ENCODE results near the gene AIF1L. TPM values are rescaled to one million over a fixed set of nuclear protein-coding genes. Genes with fewer than 3 reads are reported as not detected.
"Not testable (repeated sequence)": the region's sequence is repeated elsewhere in the genome, so short reads cannot be mapped to it uniquely, and the experiment has no call there.

AIF1L gene
- total RNA-seq, 1 experiment from 2014 or later, result 0.53 TPM

DNA sequence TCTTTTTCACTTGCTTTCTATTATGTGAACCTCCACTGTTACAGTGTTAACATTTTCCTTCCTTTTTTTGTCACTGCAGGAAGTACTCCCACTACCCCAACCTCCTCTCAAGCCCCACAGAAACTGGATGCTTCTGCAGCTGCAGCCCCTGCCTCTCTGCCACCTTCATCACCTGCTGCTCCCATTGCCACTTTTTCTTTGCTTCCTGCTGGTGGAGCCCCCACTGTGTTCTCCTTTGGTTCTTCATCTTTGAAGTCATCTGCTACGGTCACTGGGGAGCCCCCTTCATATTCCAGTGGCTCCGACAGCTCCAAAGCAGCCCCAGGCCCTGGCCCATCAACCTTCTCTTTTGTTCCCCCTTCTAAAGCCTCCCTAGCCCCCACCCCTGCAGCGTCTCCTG is 47.9 kb downstream of the AIF1L start:
- Histone ChIP-seq H3K36me3 (peaks cover 97% of the 10 kb centered on the region), H3K4me1 (no peaks in the 10 kb centered on the region), H3K27ac (no peak overlapping the region), H3K4me3 (no peak overlapping the region), H3K27me3 (no peaks in the 10 kb centered on the region), H3K9me3 (replicated peaks) (no peaks in the 10 kb centered on the region)
- DNase-seq, result no peak

DNA sequence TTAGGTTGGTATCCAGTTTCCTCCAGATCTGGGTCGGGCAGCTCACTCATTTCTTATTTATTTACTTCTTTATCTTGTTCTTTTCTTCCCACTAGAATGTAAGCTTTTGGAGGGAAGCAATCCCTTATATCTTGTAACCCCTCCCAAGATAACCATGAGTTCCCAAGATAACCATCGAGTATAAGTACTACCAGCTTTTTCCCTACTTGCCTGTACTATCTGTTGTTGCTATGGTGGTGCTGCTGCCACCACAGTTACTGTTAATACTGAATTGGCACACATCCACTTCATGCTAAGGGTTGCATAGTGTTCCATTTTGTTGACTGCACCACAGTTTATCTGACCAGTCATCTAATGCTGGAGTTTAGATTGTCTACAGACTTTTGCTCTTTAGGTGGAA is 48.9 kb downstream of the AIF1L start:
- Histone ChIP-seq H3K27me3 (no peaks in the 10 kb centered on the region), H3K27ac (no peak overlapping the region), H3K36me3 (peaks cover 93% of the 10 kb centered on the region), H3K4me3 (no peak overlapping the region), H3K4me1 (no peaks in the 10 kb centered on the region), H3K9me3 (replicated peaks) (no peaks in the 10 kb centered on the region)
- DNase-seq, result no peak

DNA sequence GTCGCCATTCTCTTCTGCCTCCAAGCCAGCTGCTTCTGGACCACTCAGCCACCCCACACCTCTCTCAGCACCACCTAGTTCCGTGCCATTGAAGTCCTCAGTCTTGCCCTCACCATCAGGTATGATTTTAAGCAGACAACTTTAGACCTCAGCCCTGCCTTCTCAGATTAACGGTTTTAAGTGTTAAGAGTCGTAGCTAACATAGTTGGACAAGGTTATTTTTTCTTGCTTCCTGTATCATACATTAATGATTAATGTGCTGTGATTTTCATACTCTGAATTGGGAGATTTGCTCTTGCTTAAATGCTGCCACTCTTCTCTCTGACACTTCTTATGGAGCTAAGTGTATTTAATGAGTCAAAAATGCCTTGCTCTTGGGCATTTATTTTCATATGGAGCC is 49.9 kb downstream of the AIF1L start:
- Histone ChIP-seq H3K4me1 (no peaks in the 10 kb centered on the region), H3K9me3 (replicated peaks) (no peaks in the 10 kb centered on the region), H3K27ac (no peak overlapping the region), H3K4me3 (no peak overlapping the region), H3K27me3 (no peaks in the 10 kb centered on the region), H3K36me3 (peaks cover 93% of the 10 kb centered on the region)
- no peak for DNase-seq

DNA sequence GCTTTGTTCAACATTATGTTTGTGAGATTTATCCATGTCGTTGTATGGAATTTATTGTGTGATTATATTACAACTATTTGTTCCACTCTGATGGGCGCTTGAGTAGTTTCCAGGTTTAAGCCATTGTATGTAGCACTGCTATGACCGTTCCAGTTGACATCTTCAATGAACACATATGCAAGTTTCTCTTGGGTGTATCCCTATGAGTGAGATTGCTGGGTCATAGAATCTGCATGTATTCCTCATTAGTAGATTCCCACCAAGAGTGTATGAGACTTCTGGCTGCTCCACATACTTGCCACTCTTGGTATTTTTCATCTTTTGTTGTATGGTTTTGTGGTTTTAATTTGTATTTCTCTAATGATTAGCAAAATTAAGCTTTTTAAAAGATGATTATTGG is 51.9 kb downstream of the AIF1L start:
- no peaks in the 10 kb centered on the region for H3K27me3 ChIP-seq
- no peak for DNase-seq
- H3K4me3 ChIP-seq, result no peak overlapping the region
- H3K4me1 ChIP-seq, result no peaks in the 10 kb centered on the region
- H3K27ac ChIP-seq, result no peak overlapping the region
- H3K9me3 ChIP-seq (replicated peaks), result no peaks in the 10 kb centered on the region
- peaks cover 93% of the 10 kb centered on the region for H3K36me3 ChIP-seq

DNA sequence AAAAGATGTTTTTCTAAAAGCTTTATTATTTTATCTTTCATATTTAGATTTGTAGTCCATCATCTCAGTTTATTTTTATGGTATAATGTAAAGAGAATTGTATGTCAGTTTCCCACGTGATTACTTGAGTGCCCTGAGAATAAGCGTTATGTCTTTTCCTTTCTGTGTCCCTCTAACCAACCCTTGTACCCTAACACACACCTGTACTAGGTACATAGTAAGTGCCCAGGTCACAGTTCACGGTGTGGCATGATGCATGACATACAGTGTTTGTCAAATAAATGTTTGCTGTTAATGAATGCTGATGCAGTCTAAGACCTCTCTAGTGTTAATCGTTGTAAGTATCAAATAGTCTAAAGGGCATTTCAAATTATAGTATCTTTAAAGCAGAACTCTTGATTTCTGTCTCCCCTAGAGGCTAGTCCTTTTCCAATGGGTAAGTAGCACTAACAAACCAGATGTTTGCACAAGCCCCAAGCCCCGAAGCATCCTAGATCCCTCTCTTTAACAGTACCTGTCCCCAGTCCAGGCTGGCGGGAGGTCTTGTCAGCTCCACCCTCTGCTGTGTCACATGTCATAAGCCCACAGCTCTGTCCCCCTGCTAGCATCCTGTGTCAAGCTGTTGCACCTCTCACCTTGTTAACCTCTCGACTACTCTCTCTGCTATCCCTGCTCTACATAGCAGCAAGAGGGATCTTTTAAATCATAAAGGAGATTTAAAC is 52.8 kb downstream of the AIF1L start:
- Histone ChIP-seq H3K27ac (no peak overlapping the region), H3K27me3 (no peaks in the 10 kb centered on the region), H3K9me3 (replicated peaks) (no peaks in the 10 kb centered on the region), H3K4me3 (no peak overlapping the region), H3K36me3 (peaks cover 93% of the 10 kb centered on the region), H3K4me1 (no peaks in the 10 kb centered on the region)
- DNase-seq, result no peak

DNA sequence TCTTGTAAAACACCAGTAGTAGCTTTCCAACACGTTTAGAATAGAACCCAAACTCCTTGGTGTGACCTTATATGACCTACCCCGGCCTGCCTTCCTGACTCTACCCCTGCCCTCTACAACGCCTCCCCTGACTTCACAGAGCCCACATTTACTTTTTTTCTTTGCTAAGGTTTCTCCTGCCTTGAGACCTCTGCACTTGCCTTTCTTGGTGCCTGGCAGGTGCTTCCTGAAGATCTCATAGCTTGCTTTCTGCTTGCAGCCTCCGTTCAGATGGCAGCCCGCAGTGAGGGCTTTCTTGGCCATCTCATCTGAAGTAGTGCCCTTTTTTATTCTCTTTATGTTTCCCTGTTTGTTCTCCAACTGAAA is 53.3 kb downstream of the AIF1L start:
- DNase-seq, result no peak
- Histone ChIP-seq H3K36me3 (peaks cover 93% of the 10 kb centered on the region), H3K9me3 (replicated peaks) (no peaks in the 10 kb centered on the region), H3K27me3 (no peaks in the 10 kb centered on the region), H3K27ac (no peak overlapping the region), H3K4me3 (no peak overlapping the region), H3K4me1 (no peaks in the 10 kb centered on the region)

DNA sequence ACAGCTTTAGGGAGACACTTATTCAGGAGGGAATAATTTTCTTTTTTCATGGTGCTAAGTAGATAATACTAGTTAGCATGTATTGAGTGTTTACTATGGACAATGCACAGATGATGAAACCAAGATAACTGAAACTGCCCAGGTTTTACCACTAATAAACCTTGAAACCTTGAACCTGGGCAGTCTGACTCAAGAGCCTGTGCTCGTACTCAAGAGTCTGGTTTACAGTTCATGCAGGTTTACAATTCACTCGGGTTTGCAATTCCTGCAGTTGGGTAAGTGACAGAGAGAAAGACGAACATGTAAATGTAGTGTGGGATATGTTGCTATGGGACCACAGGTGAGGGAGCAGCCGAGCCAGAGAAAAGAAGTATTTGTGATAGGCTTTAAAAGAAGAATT is 57.3 kb downstream of the AIF1L start:
- no peaks in the 10 kb centered on the region for H3K27me3 ChIP-seq
- no peak overlapping the region for H3K4me3 ChIP-seq
- no peak overlapping the region for H3K27ac ChIP-seq
- H3K36me3 ChIP-seq, result peaks cover 71% of the 10 kb centered on the region
- DNase-seq, result no peak
- no peaks in the 10 kb centered on the region for H3K9me3 ChIP-seq (replicated peaks)
- H3K4me1 ChIP-seq, result no peaks in the 10 kb centered on the region

DNA sequence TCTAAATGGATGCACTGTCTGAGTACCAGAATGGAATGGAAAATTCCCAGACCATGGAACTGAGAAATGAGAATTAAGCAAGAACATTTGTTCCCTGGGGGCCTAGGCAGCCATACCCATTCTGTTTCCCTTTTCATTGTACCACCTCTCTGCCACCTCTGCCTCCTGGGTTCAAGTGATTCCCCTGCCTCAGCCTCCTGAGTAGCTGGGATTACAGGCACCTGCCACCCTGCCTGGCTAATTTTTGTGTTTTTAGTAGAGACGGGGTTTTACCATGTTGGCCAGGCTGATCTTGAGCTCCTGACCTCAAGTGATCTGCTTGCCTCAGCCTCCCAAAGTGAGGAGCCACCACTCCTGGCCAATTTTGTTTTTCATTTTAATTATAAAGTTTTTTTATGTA is 62.3 kb downstream of the AIF1L start:
- H3K27ac ChIP-seq; DNase-seq; H3K27me3 ChIP-seq; H3K9me3 ChIP-seq (replicated peaks); H3K4me1 ChIP-seq; H3K4me3 ChIP-seq: not testable (repeated sequence)
- H3K36me3 ChIP-seq, result peaks cover 66% of the 10 kb centered on the region

DNA sequence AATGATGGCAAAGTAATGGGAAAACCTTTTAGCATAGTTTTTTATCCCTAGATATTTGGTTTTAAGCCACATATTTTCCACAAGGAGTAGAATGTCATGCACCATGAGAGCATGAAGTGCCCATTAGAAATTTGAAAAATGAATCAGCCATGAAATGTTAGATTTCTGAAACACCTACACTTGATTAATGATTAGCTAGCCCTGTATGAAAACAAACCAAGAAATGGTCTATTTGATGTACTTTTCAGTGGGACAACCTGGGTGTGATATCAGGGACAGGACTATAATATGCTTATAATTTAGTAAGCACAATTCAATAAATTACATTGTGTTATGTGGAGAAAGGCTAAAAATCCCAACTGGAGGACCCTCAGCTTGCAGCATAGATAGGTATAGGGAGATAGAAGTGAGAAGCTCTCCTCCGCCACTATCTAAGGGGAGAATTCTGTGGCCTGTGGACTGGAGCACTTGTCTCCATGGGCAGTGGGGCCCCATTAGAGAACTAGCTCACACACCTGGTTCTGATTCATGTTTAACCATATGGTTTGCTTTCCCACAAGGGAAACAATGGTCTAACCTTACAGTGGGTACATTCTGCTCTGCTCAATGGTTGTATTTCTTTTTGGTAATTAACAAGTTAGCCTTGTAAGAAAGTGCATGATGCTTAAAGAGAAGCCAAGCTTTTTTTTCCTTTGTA is 64.2 kb downstream of the AIF1L start:
- Histone ChIP-seq H3K27ac (no peak overlapping the region), H3K4me1 (no peaks in the 10 kb centered on the region), H3K36me3 (peaks cover 68% of the 10 kb centered on the region), H3K4me3 (no peak overlapping the region), H3K9me3 (replicated peaks) (no peaks in the 10 kb centered on the region), H3K27me3 (no peaks in the 10 kb centered on the region)
- DNase-seq, result no peak

DNA sequence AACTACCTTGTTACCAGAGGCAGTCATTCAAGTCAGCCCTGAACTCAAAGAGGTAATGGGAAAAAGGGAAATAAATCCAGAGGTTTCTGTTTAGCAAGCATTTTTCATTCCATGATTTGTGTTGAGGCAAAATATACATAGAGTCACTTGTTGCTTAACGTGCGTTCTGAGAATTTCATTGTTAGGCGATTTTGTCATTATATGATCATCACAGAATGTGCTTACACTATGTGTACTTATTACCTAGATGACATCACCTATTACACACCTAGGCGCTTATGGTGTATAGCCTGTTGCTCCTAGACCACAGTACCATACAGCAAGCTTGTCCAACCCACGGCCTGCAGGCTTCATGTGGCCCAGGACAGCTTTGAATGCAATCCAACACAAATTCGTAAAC is 65.3 kb downstream of the AIF1L start:
- no peaks in the 10 kb centered on the region for H3K4me1 ChIP-seq
- no peaks in the 10 kb centered on the region for H3K27me3 ChIP-seq
- peaks cover 70% of the 10 kb centered on the region for H3K36me3 ChIP-seq
- H3K9me3 ChIP-seq (replicated peaks), result no peaks in the 10 kb centered on the region
- DNase-seq, result no peak
- no peak overlapping the region for H3K4me3 ChIP-seq
- no peak overlapping the region for H3K27ac ChIP-seq

DNA sequence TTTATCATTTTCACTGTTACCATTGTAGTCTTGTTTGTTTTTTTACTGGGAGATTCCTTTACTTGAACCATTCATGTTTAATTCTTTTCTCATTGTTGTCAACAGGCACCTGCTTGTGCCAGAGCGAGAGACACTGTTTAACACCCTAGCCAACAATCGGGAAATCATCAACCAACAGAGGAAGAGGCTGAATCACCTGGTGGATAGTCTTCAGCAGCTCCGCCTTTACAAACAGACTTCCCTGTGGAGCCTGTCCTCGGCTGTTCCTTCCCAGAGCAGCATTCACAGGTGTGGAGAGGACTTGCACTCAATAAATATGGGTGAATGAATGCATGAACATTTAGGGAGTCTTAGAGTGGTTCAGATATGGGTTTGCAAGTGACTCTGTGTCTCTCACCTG is 66.6 kb downstream of the AIF1L start:
- H3K27me3 ChIP-seq, result no peaks in the 10 kb centered on the region
- H3K36me3 ChIP-seq, result peaks cover 68% of the 10 kb centered on the region
- no peaks in the 10 kb centered on the region for H3K4me1 ChIP-seq
- H3K4me3 ChIP-seq, result no peak overlapping the region
- DNase-seq, result no peak
- H3K27ac ChIP-seq, result no peak overlapping the region
- H3K9me3 ChIP-seq (replicated peaks), result no peaks in the 10 kb centered on the region

DNA sequence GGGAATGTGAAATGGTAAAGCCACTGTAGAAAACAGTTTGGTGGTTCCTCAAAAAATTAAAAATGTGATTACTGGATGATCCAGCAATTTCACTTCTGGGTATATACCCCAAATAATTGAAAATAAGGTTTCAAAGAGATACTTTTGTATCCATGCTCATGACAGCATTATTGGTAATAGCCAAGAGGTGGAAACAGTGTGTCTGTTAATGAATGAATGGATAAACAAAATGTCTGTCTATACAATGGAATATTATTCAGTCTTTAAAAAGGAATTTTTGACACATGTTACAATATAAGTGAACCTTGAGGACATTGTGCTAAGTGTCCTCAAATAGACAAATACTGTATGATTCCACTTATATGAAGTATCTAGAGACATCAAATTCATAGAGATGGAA is 69.2 kb downstream of the AIF1L start:
- H3K27me3 ChIP-seq, result no peaks in the 10 kb centered on the region
- no peak for DNase-seq
- no peak overlapping the region for H3K27ac ChIP-seq
- H3K4me1 ChIP-seq, result no peaks in the 10 kb centered on the region
- no peak overlapping the region for H3K4me3 ChIP-seq
- no peaks in the 10 kb centered on the region for H3K9me3 ChIP-seq (replicated peaks)
- H3K36me3 ChIP-seq, result peaks cover 57% of the 10 kb centered on the region

DNA sequence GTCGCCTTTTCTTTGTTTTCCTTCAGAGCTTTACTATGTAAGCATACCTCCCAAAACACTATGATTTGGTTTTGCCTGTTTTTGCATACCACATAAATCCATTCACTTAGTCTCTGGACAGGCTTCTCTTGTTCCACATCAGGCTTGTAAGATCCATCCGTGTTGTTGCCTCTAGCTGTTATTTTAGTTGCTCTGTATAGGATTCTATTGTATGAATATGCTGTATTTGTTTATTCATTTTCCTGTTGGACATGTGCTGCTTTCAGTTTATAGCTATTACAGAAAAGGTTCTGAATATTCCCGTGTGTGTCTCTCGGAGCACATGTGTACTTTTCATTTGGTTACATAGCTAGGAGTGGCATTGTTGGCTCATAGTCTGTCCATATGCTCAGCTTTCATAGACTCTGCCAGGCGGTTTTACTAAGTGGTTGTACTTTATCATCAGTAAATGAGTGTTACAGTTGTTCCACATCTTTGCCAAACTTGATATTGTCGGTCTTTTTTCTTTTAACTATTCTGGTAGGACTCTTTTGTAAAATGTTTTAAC is 70.9 kb downstream of the AIF1L start:
- H3K4me3 ChIP-seq, result no peak overlapping the region
- no peak overlapping the region for H3K27ac ChIP-seq
- peaks cover 58% of the 10 kb centered on the region for H3K36me3 ChIP-seq
- 0 out of 2 replicates have a peak, but pooled peaks cover under 1% of the 10 kb centered on the region for H3K9me3 ChIP-seq (replicated peaks)
- no peaks in the 10 kb centered on the region for H3K4me1 ChIP-seq
- no peaks in the 10 kb centered on the region for H3K27me3 ChIP-seq
- no peak for DNase-seq

DNA sequence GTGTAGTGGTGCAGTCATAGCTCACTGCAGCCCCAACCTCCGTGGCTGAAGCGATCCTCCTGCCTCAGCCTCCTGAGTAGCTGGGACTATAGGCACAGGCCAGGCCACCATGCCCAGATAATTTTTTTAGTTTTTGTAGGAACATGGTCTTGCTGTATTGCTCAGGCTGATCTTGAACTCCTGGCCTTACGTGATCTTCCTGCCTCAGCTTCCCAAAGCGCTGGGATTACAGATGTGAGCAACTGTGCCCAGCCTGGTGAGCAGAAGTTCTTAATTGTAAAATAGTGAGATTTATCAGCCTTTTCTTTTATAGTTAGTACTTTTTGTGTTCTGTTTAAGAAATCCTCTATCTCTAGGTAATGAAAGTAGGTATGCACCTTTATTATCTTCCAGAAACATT is 71.6 kb downstream of the AIF1L start:
- Histone ChIP-seq H3K36me3 (peaks cover 58% of the 10 kb centered on the region), H3K4me3 (no peak overlapping the region), H3K4me1 (no peaks in the 10 kb centered on the region), H3K27ac (no peak overlapping the region), H3K27me3 (no peaks in the 10 kb centered on the region), H3K9me3 (replicated peaks) (0 out of 2 replicates have a peak, but pooled peaks cover 3% of the 10 kb centered on the region)
- no peak for DNase-seq

DNA sequence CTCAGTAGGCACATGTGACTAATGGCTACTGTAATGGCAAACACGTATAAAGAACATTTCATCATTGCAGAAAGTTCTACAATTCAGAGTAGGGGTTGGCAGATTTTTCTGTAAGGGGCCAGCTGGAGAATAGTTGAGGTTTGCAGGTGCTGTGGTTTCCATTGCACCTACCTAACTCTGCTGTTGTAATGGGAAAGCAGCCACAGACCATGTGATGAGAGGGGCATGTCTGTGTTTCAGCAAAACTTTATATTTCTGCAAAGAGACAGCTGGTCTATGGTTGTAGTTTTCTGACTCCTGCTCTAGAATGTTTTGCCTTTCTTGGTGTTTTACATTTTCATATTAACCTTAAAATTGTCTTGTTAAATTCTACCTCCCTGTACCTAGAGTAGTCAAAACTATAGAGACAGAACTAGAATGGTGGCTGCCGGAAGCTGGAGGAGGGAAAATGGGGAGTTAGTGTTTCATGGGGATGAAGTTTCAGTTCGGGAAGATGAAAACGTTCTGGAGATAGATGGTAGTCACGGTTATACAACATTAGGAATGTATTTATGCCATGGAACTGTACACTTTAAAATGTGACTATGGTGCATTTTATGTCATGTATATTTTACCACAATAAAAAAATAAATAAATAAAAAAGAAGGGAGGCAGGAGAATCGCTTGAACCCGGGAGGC is 73.4 kb downstream of the AIF1L start:
- Histone ChIP-seq H3K36me3 (peaks cover 50% of the 10 kb centered on the region), H3K9me3 (replicated peaks) (0 out of 2 replicates have a peak, but pooled peaks cover 3% of the 10 kb centered on the region), H3K27me3 (no peaks in the 10 kb centered on the region), H3K4me3 (no peak overlapping the region), H3K4me1 (no peaks in the 10 kb centered on the region), H3K27ac (no peak overlapping the region)
- no peak for DNase-seq

Measured in SJCRH30 (cell line).